ENCODE results near the gene ADAMTSL3.

GRCh38 chr15:83709811-83710210, 55.9 kb downstream of the ADAMTSL3 start:
- no peak for TF ChIP-seq CTCF (IDR thresholded peaks at IDR 0.05; ENCODE audit: poor library complexity, severe bottlenecking)
- TF ChIP-seq EP300 (conservative IDR thresholded peaks at IDR 0.05; ENCODE audit: poor library complexity, severe bottlenecking): no peak
- TF ChIP-seq POLR2AphosphoS5 (IDR thresholded peaks at IDR 0.05): no peak
- TF ChIP-seq RAD21 (conservative IDR thresholded peaks at IDR 0.05): no peak
- TF ChIP-seq REST (IDR thresholded peaks at IDR 0.05; ENCODE audit: borderline replicate concordance): no peak
- TF ChIP-seq EZH2 (IDR thresholded peaks at IDR 0.05; ENCODE audit: borderline replicate concordance, insufficient read depth, low read length, poor library complexity, severe bottlenecking): no peak
- TF ChIP-seq SMC3 (conservative IDR thresholded peaks at IDR 0.05; ENCODE audit: poor library complexity): no peak

All from neural cell (in vitro differentiated cells).